ENCODE measurements around the gene ZSCAN31.
"Not testable (repeated sequence)": the region's sequence is repeated elsewhere in the genome, so short reads cannot be mapped to it uniquely, and the experiment has no call there.

The ZSCAN31 gene

GRCh38 chr6:28311139-28311823, 24.7 kb downstream of the ZSCAN31 start:
- Histone ChIP-seq H3K27me3 (ENCODE audit: control insufficient read depth in 1 of 2, insufficient read depth in 1 of 2, low read length in 2 of 2) (no peaks in the 10 kb centered on the region), H3K4me3 (ENCODE audit: insufficient read depth in 1 of 2, low read depth in 1 of 2, low read length in 2 of 2) (no peak overlapping the region), H3K23ac (ENCODE audit: low read length in 2 of 2) (no peak overlapping the region), H2AK5ac (ENCODE audit: low read length, severe bottlenecking) (no peak overlapping the region), H3K4me1 (ENCODE audit: control insufficient read depth, insufficient read depth, low read depth, low read length) (no peaks in the 10 kb centered on the region), H3K9ac (ENCODE audit: low read length) (no peak overlapping the region), H2BK5ac (ENCODE audit: low read depth, low read length, poor library complexity, severe bottlenecking) (no peak overlapping the region), H3K27ac (ENCODE audit: low read length, poor library complexity, severe bottlenecking) (no peak overlapping the region), H2BK12ac (ENCODE audit: low read length in 2 of 2) (no peak overlapping the region), H2BK120ac (ENCODE audit: low read depth, low read length) (no peak overlapping the region), H3K4me2 (ENCODE audit: low read length, poor library complexity, severe bottlenecking) (no peak overlapping the region), H3K14ac (ENCODE audit: low read length in 2 of 2) (no peak overlapping the region), H3K9me3 (ENCODE audit: control insufficient read depth, low read length) (no peaks in the 10 kb centered on the region), H3K36me3 (ENCODE audit: control insufficient read depth in 1 of 2, insufficient read depth in 2 of 2, low read depth in 1 of 2, low read length in 2 of 2) (no peaks in the 10 kb centered on the region), H4K8ac (ENCODE audit: low read length) (no peak overlapping the region), H3K79me1 (replicated peaks; ENCODE audit: low read length, poor library complexity, severe bottlenecking) (peaks cover 4% of the 10 kb centered on the region), H3K4ac (ENCODE audit: low read depth in 1 of 2, low read length in 2 of 2) (no peak overlapping the region), H3K18ac (ENCODE audit: low read depth in 1 of 2, low read length in 2 of 2) (no peak overlapping the region), H2BK15ac (ENCODE audit: low read depth, poor library complexity, severe bottlenecking) (peak overlapping the region; percentile 34), H4K91ac (ENCODE audit: low read length) (no peak overlapping the region), H2AFZ (ENCODE audit: low read depth, low read length) (no peak overlapping the region)
- WGBS = 89% methylated on average over 9 of the region's 9 CpGs
- no peak for DNase-seq

- H2AK5ac ChIP-seq (ENCODE audit: low read length, severe bottlenecking); H3K4me3 ChIP-seq (ENCODE audit: insufficient read depth in 1 of 2, low read depth in 1 of 2, low read length in 2 of 2); H3K4me1 ChIP-seq (ENCODE audit: control insufficient read depth, insufficient read depth, low read depth, low read length); H3K4ac ChIP-seq (ENCODE audit: low read depth in 1 of 2, low read length in 2 of 2); H2AFZ ChIP-seq (ENCODE audit: low read depth, low read length); H2BK12ac ChIP-seq (ENCODE audit: low read length in 2 of 2); H2BK120ac ChIP-seq (ENCODE audit: low read depth, low read length); H3K14ac ChIP-seq (ENCODE audit: low read length in 2 of 2); H3K18ac ChIP-seq (ENCODE audit: low read depth in 1 of 2, low read length in 2 of 2); H2BK15ac ChIP-seq (ENCODE audit: low read depth, poor library complexity, severe bottlenecking); H4K8ac ChIP-seq (ENCODE audit: low read length); H2BK5ac ChIP-seq (ENCODE audit: low read depth, low read length, poor library complexity, severe bottlenecking); H3K9ac ChIP-seq (ENCODE audit: low read length); DNase-seq; H4K91ac ChIP-seq (ENCODE audit: low read length); H3K4me2 ChIP-seq (ENCODE audit: low read length, poor library complexity, severe bottlenecking); H3K9me3 ChIP-seq (ENCODE audit: control insufficient read depth, low read length); H3K27me3 ChIP-seq (ENCODE audit: control insufficient read depth in 1 of 2, insufficient read depth in 1 of 2, low read length in 2 of 2); H3K27ac ChIP-seq (ENCODE audit: low read length, poor library complexity, severe bottlenecking); H3K23ac ChIP-seq (ENCODE audit: low read length in 2 of 2); H3K79me1 ChIP-seq (replicated peaks; ENCODE audit: low read length, poor library complexity, severe bottlenecking): not testable (repeated sequence)
- H3K36me3 ChIP-seq (ENCODE audit: control insufficient read depth in 1 of 2, insufficient read depth in 2 of 2, low read depth in 1 of 2, low read length in 2 of 2) = peaks cover 0 to 20% of the 10 kb centered on the region in 2 experiments
These were observed 29.6 kb downstream of the ZSCAN31 start for GRCh38 chr6:28306363-28306762.

DNA sequence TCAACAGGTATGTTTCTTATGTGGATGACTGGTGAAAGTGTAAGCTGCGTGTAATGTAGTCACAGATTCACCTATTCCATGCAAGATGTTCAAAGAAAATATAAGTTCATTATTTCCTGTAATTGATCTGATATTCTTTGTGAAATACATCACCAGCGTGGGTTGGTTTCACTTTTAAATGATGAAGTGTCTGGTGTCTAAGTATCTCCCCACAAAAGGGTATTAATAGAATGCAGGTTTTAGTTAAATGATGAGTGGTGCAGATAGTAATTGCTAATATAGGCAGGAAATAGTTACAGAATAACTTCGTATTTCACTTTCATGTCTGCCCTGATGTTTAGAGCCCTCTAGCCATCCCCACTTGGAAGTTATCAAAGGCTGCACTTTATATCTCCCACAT, 32.4 kb downstream of the ZSCAN31 start:
- Histone ChIP-seq H3K27ac (ENCODE audit: low read length, poor library complexity, severe bottlenecking) (no peak overlapping the region), H2BK5ac (ENCODE audit: low read depth, low read length, poor library complexity, severe bottlenecking) (peak overlapping the region; percentile 38), H2BK12ac (ENCODE audit: low read length in 2 of 2) (no peak overlapping the region), H2AFZ (ENCODE audit: low read depth, low read length) (no peak overlapping the region), H3K27me3 (ENCODE audit: control insufficient read depth in 1 of 2, insufficient read depth in 1 of 2, low read length in 2 of 2) (no peaks in the 10 kb centered on the region), H2BK120ac (ENCODE audit: low read depth, low read length) (no peak overlapping the region), H3K4me1 (ENCODE audit: control insufficient read depth, insufficient read depth, low read depth, low read length) (no peaks in the 10 kb centered on the region), H4K91ac (ENCODE audit: low read length) (no peak overlapping the region), H2BK15ac (ENCODE audit: low read depth, poor library complexity, severe bottlenecking) (no peak overlapping the region), H3K23ac (ENCODE audit: low read length in 2 of 2) (no peak overlapping the region), H3K18ac (ENCODE audit: low read depth in 1 of 2, low read length in 2 of 2) (no peak overlapping the region), H3K4me3 (ENCODE audit: insufficient read depth in 1 of 2, low read depth in 1 of 2, low read length in 2 of 2) (no peak overlapping the region), H3K14ac (ENCODE audit: low read length in 2 of 2) (no peak overlapping the region), H3K4me2 (ENCODE audit: low read length, poor library complexity, severe bottlenecking) (no peak overlapping the region), H3K9me3 (ENCODE audit: control insufficient read depth, low read length) (no peaks in the 10 kb centered on the region), H3K36me3 (ENCODE audit: control insufficient read depth in 1 of 2, insufficient read depth in 2 of 2, low read depth in 1 of 2, low read length in 2 of 2) (peaks cover 2 to 31% of the 10 kb centered on the region in 2 experiments), H3K4ac (ENCODE audit: low read depth in 1 of 2, low read length in 2 of 2) (no peak overlapping the region), H2AK5ac (ENCODE audit: low read length, severe bottlenecking) (no peak overlapping the region), H3K79me1 (replicated peaks; ENCODE audit: low read length, poor library complexity, severe bottlenecking) (peaks cover 3% of the 10 kb centered on the region), H4K8ac (ENCODE audit: low read length) (no peak overlapping the region), H3K9ac (ENCODE audit: low read length) (no peak overlapping the region)
- no peak for DNase-seq
- 91% methylated on average over 2 of the region's 3 CpGs for WGBS

- Histone ChIP-seq H3K4me1 (ENCODE audit: control insufficient read depth, insufficient read depth, low read depth, low read length) (no peaks in the 10 kb centered on the region), H3K9ac (ENCODE audit: low read length) (no peak overlapping the region), H3K27ac (ENCODE audit: low read length, poor library complexity, severe bottlenecking) (no peak overlapping the region), H3K79me1 (replicated peaks; ENCODE audit: low read length, poor library complexity, severe bottlenecking) (no peaks in the 10 kb centered on the region), H3K27me3 (ENCODE audit: control insufficient read depth in 1 of 2, insufficient read depth in 1 of 2, low read length in 2 of 2) (no peaks in the 10 kb centered on the region), H3K4me3 (ENCODE audit: insufficient read depth in 1 of 2, low read depth in 1 of 2, low read length in 2 of 2) (no peak overlapping the region), H2AFZ (ENCODE audit: low read depth, low read length) (no peak overlapping the region), H2BK5ac (ENCODE audit: low read depth, low read length, poor library complexity, severe bottlenecking) (no peak overlapping the region), H2BK120ac (ENCODE audit: low read depth, low read length) (no peak overlapping the region), H3K23ac (ENCODE audit: low read length in 2 of 2) (no peak overlapping the region), H3K36me3 (ENCODE audit: control insufficient read depth in 1 of 2, insufficient read depth in 2 of 2, low read depth in 1 of 2, low read length in 2 of 2) (peaks cover 7 to 40% of the 10 kb centered on the region in 2 experiments), H3K9me3 (ENCODE audit: control insufficient read depth, low read length) (no peaks in the 10 kb centered on the region), H3K18ac (ENCODE audit: low read depth in 1 of 2, low read length in 2 of 2) (no peak overlapping the region), H3K14ac (ENCODE audit: low read length in 2 of 2) (no peak overlapping the region), H3K4me2 (ENCODE audit: low read length, poor library complexity, severe bottlenecking) (no peak overlapping the region), H4K91ac (ENCODE audit: low read length) (no peak overlapping the region), H2AK5ac (ENCODE audit: low read length, severe bottlenecking) (no peak overlapping the region), H4K8ac (ENCODE audit: low read length) (no peak overlapping the region), H2BK15ac (ENCODE audit: low read depth, poor library complexity, severe bottlenecking) (no peak overlapping the region), H3K4ac (ENCODE audit: low read depth in 1 of 2, low read length in 2 of 2) (no peak overlapping the region), H2BK12ac (ENCODE audit: low read length in 2 of 2) (no peak overlapping the region)
- 91% methylated on average over 5 of the region's 7 CpGs for WGBS
- DNase-seq = no peak
These were observed 39.4 kb downstream of the ZSCAN31 start for GRCh38 chr6:28296520-28297060.

Measured in mesenchymal stem cell (in vitro differentiated cells and primary cell).